Endothelial cell of umbilical vein (primary cell): ENCODE data around the gene LGI4.
A peak's percentile ranks its signal among the peaks of the same experiment; 100 is the strongest.

Experiments used
- EZH2 ChIP-seq: IDR thresholded peaks from 2 replicates; pipeline ENCODE4 v1.6.1; 2012; ENCODE audit warnings: borderline replicate concordance, low read depth, mild to moderate bottlenecking, moderate library complexity, low read length, inconsistent platforms; ENCODE audit not compliant: severe bottlenecking
- FOS ChIP-seq: IDR thresholded peaks from 2 replicates; pipeline ENCODE4 v1.6.1; 2011; ENCODE audit warnings: mild to moderate bottlenecking, low read length, moderate library complexity, borderline replicate concordance; ENCODE audit not compliant: insufficient read depth
- GATA2 ChIP-seq: IDR thresholded peaks from 2 replicates; pipeline ENCODE4 v1.7.0; 2011; ENCODE audit warnings: low read depth, mild to moderate bottlenecking, moderate library complexity, mixed read lengths, low read length; ENCODE audit not compliant: insufficient read length, insufficient read depth
- JUN ChIP-seq: IDR thresholded peaks from 2 replicates; pipeline ENCODE4 v1.6.1; 2011; ENCODE audit warnings: borderline replicate concordance, low read depth; ENCODE audit not compliant: insufficient read length, insufficient read depth
- MYC ChIP-seq: IDR thresholded peaks from one replicate; pipeline ENCODE4 v1.6.1; 2011; ENCODE audit warnings: mild to moderate bottlenecking, low read depth, low read length
- POLR2A ChIP-seq: IDR thresholded peaks from 2 replicates; pipeline ENCODE4 v1.6.1; 2012; ENCODE audit warnings: low read depth, mild to moderate bottlenecking, control low read depth, low read length
- POLR2AphosphoS5 ChIP-seq: IDR thresholded peaks from 2 replicates; pipeline ENCODE4 v1.6.1; 2012; ENCODE audit warnings: low read depth, mild to moderate bottlenecking, control low read depth, low read length, moderate library complexity; ENCODE audit not compliant: insufficient read depth
- TF ChIP-seq, protein P1 (sequence below), 2 donors: IDR thresholded peaks; 1 replicate in 1 of 2; 2 replicates in 1 of 2; pipeline ENCODE4 v1.5.1; 2011; ENCODE audit warnings: low read length in 2 of 2, mild to moderate bottlenecking in 2 of 2, moderate library complexity in 2 of 2, control low read depth in 1 of 2, inconsistent platforms in 1 of 2, low read depth in 1 of 2; ENCODE audit not compliant: insufficient read depth in 1 of 2; ENCODE audit errors: extremely low read depth in 1 of 2
- TF ChIP-seq, protein P2 (sequence below): IDR thresholded peaks from 2 replicates; pipeline ENCODE4 v1.6.1; 2011; ENCODE audit not compliant: insufficient read depth, insufficient read length

DNA sequence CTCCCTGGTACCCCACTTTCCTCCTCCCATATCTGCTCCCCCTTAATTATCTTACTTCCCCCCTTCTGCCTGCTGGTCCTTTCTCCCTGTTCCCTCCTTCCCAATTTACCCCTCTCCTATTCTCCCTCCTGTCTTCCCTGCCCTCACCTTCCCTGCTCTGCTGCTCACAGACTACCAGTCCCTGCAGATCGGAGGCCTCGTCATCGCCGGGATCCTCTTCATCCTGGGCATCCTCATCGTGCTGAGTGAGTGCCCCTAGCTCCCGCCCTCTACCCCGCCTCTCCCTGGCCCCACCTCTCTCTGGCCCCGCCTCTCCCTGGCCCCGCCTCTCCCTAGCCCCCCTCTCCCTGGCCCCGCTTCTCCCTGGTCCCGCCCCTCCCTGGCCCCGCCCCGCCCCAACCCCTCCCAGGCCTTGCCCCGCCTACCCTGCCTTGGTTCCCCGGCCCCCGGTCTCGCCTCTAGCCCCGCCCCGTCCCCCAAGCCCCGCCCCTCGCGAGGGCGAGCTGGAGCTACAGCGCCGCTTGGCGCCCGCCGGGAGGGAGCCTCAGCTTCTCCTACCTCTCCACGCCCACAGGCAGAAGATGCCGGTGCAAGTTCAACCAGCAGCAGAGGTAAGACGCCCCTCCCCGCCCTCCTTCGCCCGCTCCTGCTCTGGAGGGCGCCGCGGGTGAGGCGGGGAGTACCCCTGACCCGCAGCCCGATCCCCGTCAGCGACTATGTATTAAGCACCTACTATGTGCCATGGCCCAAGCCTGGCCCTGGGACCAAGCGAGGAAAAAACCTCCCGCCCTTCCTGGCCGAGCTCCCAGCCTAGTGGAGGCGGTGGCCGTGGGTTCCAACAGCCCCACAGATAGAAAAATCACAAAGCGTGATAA, 6.3 kb upstream of the LGI4 start:
- TF ChIP-seq, protein P1, sequence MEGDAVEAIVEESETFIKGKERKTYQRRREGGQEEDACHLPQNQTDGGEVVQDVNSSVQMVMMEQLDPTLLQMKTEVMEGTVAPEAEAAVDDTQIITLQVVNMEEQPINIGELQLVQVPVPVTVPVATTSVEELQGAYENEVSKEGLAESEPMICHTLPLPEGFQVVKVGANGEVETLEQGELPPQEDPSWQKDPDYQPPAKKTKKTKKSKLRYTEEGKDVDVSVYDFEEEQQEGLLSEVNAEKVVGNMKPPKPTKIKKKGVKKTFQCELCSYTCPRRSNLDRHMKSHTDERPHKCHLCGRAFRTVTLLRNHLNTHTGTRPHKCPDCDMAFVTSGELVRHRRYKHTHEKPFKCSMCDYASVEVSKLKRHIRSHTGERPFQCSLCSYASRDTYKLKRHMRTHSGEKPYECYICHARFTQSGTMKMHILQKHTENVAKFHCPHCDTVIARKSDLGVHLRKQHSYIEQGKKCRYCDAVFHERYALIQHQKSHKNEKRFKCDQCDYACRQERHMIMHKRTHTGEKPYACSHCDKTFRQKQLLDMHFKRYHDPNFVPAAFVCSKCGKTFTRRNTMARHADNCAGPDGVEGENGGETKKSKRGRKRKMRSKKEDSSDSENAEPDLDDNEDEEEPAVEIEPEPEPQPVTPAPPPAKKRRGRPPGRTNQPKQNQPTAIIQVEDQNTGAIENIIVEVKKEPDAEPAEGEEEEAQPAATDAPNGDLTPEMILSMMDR (IDR thresholded peaks at IDR 0.05; ENCODE audit: extremely low read depth in 1 of 2, insufficient read depth in 1 of 2, low read depth in 1 of 2, low read length in 2 of 2): peak; percentile 5 to 63
- TF ChIP-seq POLR2AphosphoS5 (no peak), POLR2A (no peak), JUN (no peak), EZH2 (no peak), MYC (no peak), GATA2 (no peak), FOS (no peak)
- TF ChIP-seq, protein P2, sequence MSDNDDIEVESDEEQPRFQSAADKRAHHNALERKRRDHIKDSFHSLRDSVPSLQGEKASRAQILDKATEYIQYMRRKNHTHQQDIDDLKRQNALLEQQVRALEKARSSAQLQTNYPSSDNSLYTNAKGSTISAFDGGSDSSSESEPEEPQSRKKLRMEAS: no peak
